Measurements from ENCODE around the gene CNOT11. TPM values are rescaled to one million over a fixed set of nuclear protein-coding genes. Genes with fewer than 3 reads are reported as not detected.
"Not testable (repeated sequence)": the region's sequence is repeated elsewhere in the genome, so short reads cannot be mapped to it uniquely, and the experiment has no call there.

Gene CNOT11
- polyA plus RNA-seq, 6 donors from 2014 or later: 41.2 to 51.9 (median 45.8) TPM

- peaks cover 21 to 53% (median 38%) of the 10 kb centered on the region in 3 donors for H3K4me1 Mint-ChIP-seq
- ATAC-seq (ENCODE audit: low read depth in 2 of 2) (no peak), DNase-seq (no peak)
- H3K9me3 Mint-ChIP-seq: no peaks in the 10 kb centered on the region
- no peaks in the 10 kb centered on the region for H3K27me3 Mint-ChIP-seq
- H3K36me3 Mint-ChIP-seq: no peaks in the 10 kb centered on the region
- peak overlapping the region in 6 of 8 donors; percentile 6 to 92 (median 64) for H3K4me3 Mint-ChIP-seq
- peak overlapping the region in 1 of 6 donors; percentile 24 for H3K27ac Mint-ChIP-seq
Measured at GRCh38 chr2:101310090-101310833, 57.6 kb downstream of the CNOT11 start.

DNA sequence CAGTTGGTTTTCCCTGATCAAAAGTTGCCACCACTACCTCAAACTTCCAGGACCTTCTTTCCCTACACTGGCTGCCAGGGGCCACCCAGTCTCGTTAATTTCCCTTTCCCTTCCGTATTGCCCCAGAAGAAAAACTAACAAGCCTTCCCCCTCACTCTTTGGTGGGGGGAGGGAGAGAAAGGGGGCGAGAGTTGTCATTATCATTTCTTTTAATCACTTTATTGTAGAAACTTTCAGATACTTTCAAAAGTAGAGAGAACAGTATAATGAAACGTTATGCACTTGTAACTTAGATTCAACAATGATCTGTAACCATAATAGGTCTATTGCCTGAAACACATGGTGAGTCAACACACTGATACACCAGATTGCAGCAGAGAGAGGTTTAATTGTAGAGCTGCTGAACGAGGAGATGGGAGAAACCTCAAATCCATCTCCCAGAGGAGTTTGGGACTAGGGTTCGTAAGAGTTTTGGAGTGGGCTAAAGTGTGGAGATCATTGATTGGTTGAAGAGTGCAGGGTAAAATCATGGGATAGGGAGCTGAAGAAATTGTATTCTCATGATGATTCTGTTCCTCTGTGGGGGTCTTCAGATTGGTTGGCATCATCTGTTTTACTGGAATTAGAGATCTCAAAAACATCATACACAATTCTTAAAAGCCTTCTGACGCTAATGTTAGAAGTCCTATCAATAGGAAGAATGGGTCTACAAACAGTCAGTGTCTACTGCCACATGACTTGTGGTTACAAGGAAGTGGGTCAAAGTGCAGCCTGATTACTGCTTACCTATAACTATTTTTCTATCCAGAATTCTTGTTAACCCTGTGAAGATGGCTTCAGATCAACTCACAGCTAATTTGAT, 58.4 kb downstream of the CNOT11 start:
- no peak for DNase-seq
- Mint-ChIP-seq H3K4me3 (peak overlapping the region in 5 of 8 donors; percentile 10 to 82 (median 55)), H3K27me3 (peaks cover 0 to 4% (median 0%) of the 10 kb centered on the region in 3 donors), H3K36me3 (no peaks in the 10 kb centered on the region), H3K4me1 (peaks cover 21 to 45% (median 31%) of the 10 kb centered on the region in 3 donors), H3K27ac (peak overlapping the region in 2 of 6 donors; percentile 17 to 56), H3K9me3 (no peaks in the 10 kb centered on the region)
- no peak for ATAC-seq (ENCODE audit: low read depth in 2 of 2)

- ATAC-seq (ENCODE audit: low read depth in 2 of 2) (no peak), DNase-seq (no peak)
- H3K36me3 Mint-ChIP-seq: no peaks in the 10 kb centered on the region
- H3K9me3 Mint-ChIP-seq: no peaks in the 10 kb centered on the region
- peaks cover 17 to 39% (median 25%) of the 10 kb centered on the region in 3 donors for H3K4me1 Mint-ChIP-seq
- peaks cover 3 to 10% (median 5%) of the 10 kb centered on the region in 3 donors for H3K27me3 Mint-ChIP-seq
- H3K27ac Mint-ChIP-seq: peak overlapping the region in 1 of 6 donors; percentile 17
- H3K4me3 Mint-ChIP-seq: peak overlapping the region in 2 of 8 donors; percentile 22 to 82
Measured at GRCh38 chr2:101311696-101312017, 59.0 kb downstream of the CNOT11 start.

- H3K36me3 Mint-ChIP-seq; H3K9me3 Mint-ChIP-seq; DNase-seq; H3K4me1 Mint-ChIP-seq; H3K27ac Mint-ChIP-seq; ATAC-seq (ENCODE audit: low read depth in 2 of 2); H3K4me3 Mint-ChIP-seq: not testable (repeated sequence)
- peaks cover 4 to 13% (median 8%) of the 10 kb centered on the region in 3 donors for H3K27me3 Mint-ChIP-seq
Measured at GRCh38 chr2:101316568-101316967, 63.9 kb downstream of the CNOT11 start.

Other genes with a start within 250 kb of the CNOT11 start
- under 1 TPM in 5 of 6 donors, not detected in 1; 0.19 to 0.72 (median 0.23) TPM for gene TBC1D8, start 101.5 kb upstream of the CNOT11 start, polyA plus RNA-seq (ENCODE audit: low read depth in 6 of 6)
- 10 to 100 TPM; 13.2 to 27.1 (median 18.3) TPM for gene RNF149, start 55.8 kb downstream of the CNOT11 start, polyA plus RNA-seq (ENCODE audit: low read depth in 6 of 6)
- gene CREG2, start 134.6 kb downstream of the CNOT11 start, polyA plus RNA-seq (ENCODE audit: low read depth in 6 of 6): not detected
- gene RFX8, start 222.2 kb downstream of the CNOT11 start, polyA plus RNA-seq (ENCODE audit: low read depth in 6 of 6): not detected